22Rv1 (cell line): ENCODE measurements around the gene ACAT2.
A peak's percentile ranks its signal among the peaks of the same experiment; 100 is the strongest.
"Not testable (repeated sequence)": the region's sequence is repeated elsewhere in the genome, so short reads cannot be mapped to it uniquely, and the experiment has no call there.

ENCODE experiments used
- H3K27ac ChIP-seq: fragments of 450-650 bp; 2 replicates; pipeline ENCODE4 v1.5.1; 2017
- CTCF ChIP-seq: fragments of 450-650 bp; IDR thresholded peaks from 2 replicates; pipeline ENCODE4 v1.5.1; 2017; ENCODE audit warnings: mild to moderate bottlenecking
- ZFX ChIP-seq: fragments of 450-650 bp; IDR thresholded peaks from 2 replicates; pipeline ENCODE4 v1.6.1; 2017; ENCODE audit warnings: antibody characterized with exemption, borderline replicate concordance

Gene ACAT2

GRCh38 chr6:159761873-159762680 lies at the start of gene ACAT2:
Gene ACAT2 (plus strand): TSS chr6:159762045. CDS start chr6:159762088, 43 bp downstream.
- TF ChIP-seq CTCF (no peak), ZFX (no peak)
- peak within 1 kb of the TSS; percentile 94 for H3K27ac ChIP-seq

- H3K27ac ChIP-seq: not testable (repeated sequence)
Measured at GRCh38 chr6:159712389-159712788, 49.5 kb upstream of the ACAT2 start.

- TF ChIP-seq ZFX (no peak), CTCF (no peak)
- H3K27ac ChIP-seq: no peak overlapping the region
Measured at GRCh38 chr6:159713984-159714383, 47.9 kb upstream of the ACAT2 start.

DNA sequence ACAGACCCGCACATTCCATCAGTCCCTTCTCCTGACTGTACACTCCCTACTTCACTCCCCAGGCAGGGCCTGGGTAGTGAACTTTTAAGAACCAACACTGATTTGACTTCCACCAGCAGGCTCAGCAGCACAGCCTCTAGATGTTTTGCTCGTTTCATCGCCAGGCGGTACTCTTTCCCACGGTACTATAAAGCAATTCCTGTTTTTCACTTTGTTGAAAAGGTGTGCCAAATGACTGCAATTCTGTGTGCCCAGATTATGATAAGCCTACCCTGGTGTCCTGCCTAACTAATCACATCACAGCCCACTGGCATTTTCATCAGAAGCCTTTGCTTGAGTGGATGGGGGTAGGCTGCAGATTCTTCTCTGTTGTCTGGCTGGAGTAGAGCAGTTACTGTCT lies 47.4 kb upstream of the ACAT2 start:
- TF ChIP-seq ZFX (no peak), CTCF (no peak)
- H3K27ac ChIP-seq: no peak overlapping the region

GRCh38 chr6:159715166-159715565 lies 46.7 kb upstream of the ACAT2 start:
- H3K27ac ChIP-seq: no peak overlapping the region
- TF ChIP-seq ZFX (no peak), CTCF (no peak)

- TF ChIP-seq ZFX (no peak), CTCF (no peak)
Measured at GRCh38 chr6:159715605-159716004, 46.2 kb upstream of the ACAT2 start.

DNA sequence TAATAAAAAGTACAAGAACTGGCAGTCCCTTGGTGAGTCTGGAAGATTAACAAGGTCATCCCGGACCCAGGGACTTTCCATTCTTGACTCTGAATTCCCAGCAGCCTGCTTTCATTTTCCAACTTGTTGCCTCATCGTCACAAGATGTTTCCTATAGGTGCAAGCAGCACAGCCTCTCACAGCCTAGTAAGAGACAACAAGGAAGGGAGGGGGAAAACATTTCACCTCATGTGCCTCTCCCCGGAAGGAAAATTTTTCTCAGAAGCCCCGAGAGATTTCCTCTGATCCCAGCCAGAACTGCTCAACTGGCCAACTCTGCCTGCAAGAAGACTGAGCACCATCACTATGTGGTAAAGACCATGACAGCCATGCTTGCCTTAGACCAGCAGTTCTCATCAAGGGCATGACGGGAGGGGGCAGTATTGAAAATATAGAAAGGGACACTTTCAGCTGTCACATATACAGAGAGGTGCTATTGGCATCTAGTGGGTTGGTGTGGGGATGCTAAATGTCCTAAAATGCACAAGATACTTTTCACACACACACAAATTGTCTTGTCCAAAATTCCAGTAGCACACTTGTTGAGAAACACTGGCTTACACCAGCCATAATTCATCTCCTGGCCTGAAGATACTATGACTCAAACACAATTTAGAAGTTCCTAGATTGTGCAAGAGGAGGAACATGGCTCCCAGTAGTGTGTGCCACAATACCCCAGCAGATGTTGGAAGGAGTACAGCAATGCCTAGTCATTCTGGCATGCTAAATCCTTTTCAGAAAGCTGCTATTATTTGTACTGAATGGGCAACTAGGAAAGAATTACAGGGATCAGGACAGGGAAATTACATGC lies 45.4 kb upstream of the ACAT2 start:
- no peak overlapping the region for H3K27ac ChIP-seq
- TF ChIP-seq CTCF (no peak), ZFX (no peak)

More at GRCh38 chr6:159715605-159716004, 46.2 kb upstream of the ACAT2 start:
- no peak overlapping the region for H3K27ac ChIP-seq
